ENCODE measurements around the gene SGPP1. TPM values are rescaled to one million over a fixed set of nuclear protein-coding genes. Genes with fewer than 3 reads are reported as not detected.
A peak's percentile ranks its signal among the peaks of the same experiment; 100 is the strongest.

Gene SGPP1
- total RNA-seq, 1 experiment from 2014 or later, result 19.3 TPM

DNA sequence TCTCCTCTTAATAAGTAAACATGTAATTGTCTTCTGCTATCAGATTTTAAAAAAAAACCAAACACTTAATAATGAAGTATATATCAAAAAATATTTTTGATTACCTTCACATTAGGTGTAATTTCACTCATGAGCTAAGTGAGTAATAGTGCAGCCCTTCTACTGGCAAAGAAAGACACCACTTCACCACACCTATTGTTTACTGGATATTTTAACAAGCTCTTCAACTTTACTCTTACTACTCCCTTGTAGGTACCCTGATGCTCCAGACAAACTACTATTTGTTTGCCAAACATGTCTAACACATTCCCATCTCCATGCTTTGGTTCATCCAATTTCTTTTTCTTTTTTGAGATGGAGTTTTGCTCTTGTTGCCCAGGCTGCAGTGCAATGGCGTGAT is 49.3 kb downstream of the SGPP1 start:
- peak overlapping the region; percentile 28 for H3K4me3 ChIP-seq (ENCODE audit: low read length)
- H3F3A ChIP-seq (ENCODE audit: low read length, unreplicated experiment), result no peaks in the 10 kb centered on the region
- no peaks in the 10 kb centered on the region for H3K36me3 ChIP-seq (ENCODE audit: low read depth, low read length)
- H3K9me2 ChIP-seq (replicated peaks; ENCODE audit: low read length), result no peaks in the 10 kb centered on the region
- no TSS peak for BruUV-seq (replicated peaks)
- H3K79me2 ChIP-seq (ENCODE audit: low read length), result no peaks in the 10 kb centered on the region
- H3K9me3 ChIP-seq (ENCODE audit: low read length), result no peaks in the 10 kb centered on the region
- intact Hi-C loops (cut with micrococcal nuclease), result loop anchor here (1.0 kb wide), 4 partner anchors 37 to 92 kb away; partner anchors contain the start of genes SGPP1 and WDR89
- DNase-seq (peak; percentile 68), ATAC-seq (peak; percentile 81)
- ChIA-PET CTCF (interaction anchor here (0.6 to 1.9 kb wide), 4 partner anchors 33 to 92 kb away, joined by 3 to 16 read pairs (median 4); partner anchors contain the start of gene WDR89), POLR2A (ENCODE audit: unreplicated experiment) (interaction anchor here (0.6 to 1.8 kb wide), 2 partner anchors 37 to 846 kb away, joined by 4 to 18 read pairs; partner anchors contain the start of gene WDR89)
- H3K4me1 ChIP-seq (ENCODE audit: insufficient read depth, low read length), result peaks cover 23% of the 10 kb centered on the region
- H3K27ac ChIP-seq (ENCODE audit: low read length), result peak overlapping the region; percentile 94
- no peak overlapping the region for H2AFZ ChIP-seq (ENCODE audit: low read length)
- peak overlapping the region; percentile 60 for H3K4me2 ChIP-seq (ENCODE audit: low read length)
- peak overlapping the region; percentile 68 for H3K9ac ChIP-seq (ENCODE audit: low read length)
- TF ChIP-seq EZH2phosphoT487 (IDR thresholded peaks at IDR 0.05; ENCODE audit: borderline replicate concordance, low read length) (no peak), CTCF (conservative IDR thresholded peaks at IDR 0.05; ENCODE audit: low read depth, low read length) (no peak), EZH2 (IDR thresholded peaks at IDR 0.05; ENCODE audit: low read length, unreplicated experiment) (no peak)
- H4K20me1 ChIP-seq (ENCODE audit: low read length), result no peaks in the 10 kb centered on the region
- H3K27me3 ChIP-seq (ENCODE audit: low read length), result no peaks in the 10 kb centered on the region

- no TSS peak for BruUV-seq (replicated peaks)
- Histone ChIP-seq H3K27ac (ENCODE audit: low read length) (peak overlapping the region; percentile 94), H3K9me2 (replicated peaks; ENCODE audit: low read length) (no peaks in the 10 kb centered on the region), H2AFZ (ENCODE audit: low read length) (no peak overlapping the region), H3K4me3 (ENCODE audit: low read length) (peak overlapping the region; percentile 28), H3K36me3 (ENCODE audit: low read depth, low read length) (no peaks in the 10 kb centered on the region), H3K4me2 (ENCODE audit: low read length) (peak overlapping the region; percentile 60), H3K79me2 (ENCODE audit: low read length) (no peaks in the 10 kb centered on the region), H3K9ac (ENCODE audit: low read length) (peak overlapping the region; percentile 68), H3K27me3 (ENCODE audit: low read length) (no peaks in the 10 kb centered on the region), H3F3A (ENCODE audit: low read length, unreplicated experiment) (no peaks in the 10 kb centered on the region), H3K4me1 (ENCODE audit: insufficient read depth, low read length) (peaks cover 23% of the 10 kb centered on the region), H3K9me3 (ENCODE audit: low read length) (no peaks in the 10 kb centered on the region), H4K20me1 (ENCODE audit: low read length) (no peaks in the 10 kb centered on the region)
- ChIA-PET POLR2A (ENCODE audit: unreplicated experiment) (interaction anchor here (0.6 to 1.8 kb wide), 2 partner anchors 36 to 847 kb away, joined by 4 to 18 read pairs; partner anchors contain the start of gene WDR89), CTCF (interaction anchor here (0.6 to 1.9 kb wide), 3 partner anchors 36 to 1886 kb away, joined by 3 to 16 read pairs (median 3); partner anchors contain the start of gene WDR89)
- DNase-seq, result peak; percentile 96
- intact Hi-C loops (cut with micrococcal nuclease), result loop anchor here (1.0 kb wide), 4 partner anchors 37 to 92 kb away; partner anchors contain the start of genes SGPP1 and WDR89
- no peak for TF ChIP-seq EZH2phosphoT487 (IDR thresholded peaks at IDR 0.05; ENCODE audit: borderline replicate concordance, low read length)
- TF ChIP-seq CTCF (conservative IDR thresholded peaks at IDR 0.05; ENCODE audit: low read depth, low read length), result no peak
- TF ChIP-seq EZH2 (IDR thresholded peaks at IDR 0.05; ENCODE audit: low read length, unreplicated experiment), result no peak
- ATAC-seq, result peak; percentile 92
Observed at GRCh38 chr14:63677891-63678379, 49.9 kb downstream of the SGPP1 start.

DNA sequence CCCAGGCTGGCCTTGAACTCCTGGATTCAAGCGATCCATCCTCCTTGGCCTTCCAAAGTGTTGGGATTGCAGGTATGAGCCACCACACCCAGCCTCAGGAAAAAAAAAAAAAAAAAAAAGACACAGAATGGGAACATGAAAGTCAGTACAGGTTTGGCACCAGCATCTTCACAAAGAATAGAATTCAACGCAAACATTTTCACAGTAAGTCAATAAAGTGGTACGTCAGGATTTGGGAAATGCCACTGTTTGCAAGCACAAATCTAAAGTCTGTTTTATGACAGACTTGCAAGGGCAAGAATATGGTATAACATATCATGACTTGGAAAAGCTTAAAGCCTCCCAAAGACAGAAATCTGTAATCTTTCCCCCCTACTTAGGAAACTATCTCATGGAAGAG is 51.2 kb downstream of the SGPP1 start:
- DNase-seq, result no peak
- H3K4me1 ChIP-seq (ENCODE audit: insufficient read depth, low read length), result peaks cover 26% of the 10 kb centered on the region
- no peak overlapping the region for H2AFZ ChIP-seq (ENCODE audit: low read length)
- H3K79me2 ChIP-seq (ENCODE audit: low read length), result no peaks in the 10 kb centered on the region
- no peak for ATAC-seq
- no peaks in the 10 kb centered on the region for H3K9me3 ChIP-seq (ENCODE audit: low read length)
- H3K27ac ChIP-seq (ENCODE audit: low read length), result 0 out of 2 replicates have a peak overlapping the region, but pooled peaks have one; percentile 94
- TF ChIP-seq CTCF (conservative IDR thresholded peaks at IDR 0.05; ENCODE audit: low read depth, low read length), result no peak
- TF ChIP-seq EZH2 (IDR thresholded peaks at IDR 0.05; ENCODE audit: low read length, unreplicated experiment), result no peak
- no peak for TF ChIP-seq EZH2phosphoT487 (IDR thresholded peaks at IDR 0.05; ENCODE audit: borderline replicate concordance, low read length)
- POLR2A ChIA-PET (ENCODE audit: unreplicated experiment), result no interaction called here
- no TSS peak for BruUV-seq (replicated peaks)
- H3K9me2 ChIP-seq (replicated peaks; ENCODE audit: low read length), result no peaks in the 10 kb centered on the region
- intact Hi-C loops (cut with micrococcal nuclease), result no loop called here
- peak overlapping the region; percentile 68; the same call in 1 of the 2 replicates for H3K9ac ChIP-seq (ENCODE audit: low read length)
- no peak overlapping the region for H3K4me3 ChIP-seq (ENCODE audit: low read length)
- no peaks in the 10 kb centered on the region for H3K27me3 ChIP-seq (ENCODE audit: low read length)
- no peaks in the 10 kb centered on the region for H4K20me1 ChIP-seq (ENCODE audit: low read length)
- H3K4me2 ChIP-seq (ENCODE audit: low read length), result no peak overlapping the region
- CTCF ChIA-PET, result no interaction called here
- no peaks in the 10 kb centered on the region for H3K36me3 ChIP-seq (ENCODE audit: low read depth, low read length)
- no peaks in the 10 kb centered on the region for H3F3A ChIP-seq (ENCODE audit: low read length, unreplicated experiment)
